ENCODE measurements around the gene APRT.

APRT gene, protein sequence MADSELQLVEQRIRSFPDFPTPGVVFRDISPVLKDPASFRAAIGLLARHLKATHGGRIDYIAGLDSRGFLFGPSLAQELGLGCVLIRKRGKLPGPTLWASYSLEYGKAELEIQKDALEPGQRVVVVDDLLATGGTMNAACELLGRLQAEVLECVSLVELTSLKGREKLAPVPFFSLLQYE

DNA sequence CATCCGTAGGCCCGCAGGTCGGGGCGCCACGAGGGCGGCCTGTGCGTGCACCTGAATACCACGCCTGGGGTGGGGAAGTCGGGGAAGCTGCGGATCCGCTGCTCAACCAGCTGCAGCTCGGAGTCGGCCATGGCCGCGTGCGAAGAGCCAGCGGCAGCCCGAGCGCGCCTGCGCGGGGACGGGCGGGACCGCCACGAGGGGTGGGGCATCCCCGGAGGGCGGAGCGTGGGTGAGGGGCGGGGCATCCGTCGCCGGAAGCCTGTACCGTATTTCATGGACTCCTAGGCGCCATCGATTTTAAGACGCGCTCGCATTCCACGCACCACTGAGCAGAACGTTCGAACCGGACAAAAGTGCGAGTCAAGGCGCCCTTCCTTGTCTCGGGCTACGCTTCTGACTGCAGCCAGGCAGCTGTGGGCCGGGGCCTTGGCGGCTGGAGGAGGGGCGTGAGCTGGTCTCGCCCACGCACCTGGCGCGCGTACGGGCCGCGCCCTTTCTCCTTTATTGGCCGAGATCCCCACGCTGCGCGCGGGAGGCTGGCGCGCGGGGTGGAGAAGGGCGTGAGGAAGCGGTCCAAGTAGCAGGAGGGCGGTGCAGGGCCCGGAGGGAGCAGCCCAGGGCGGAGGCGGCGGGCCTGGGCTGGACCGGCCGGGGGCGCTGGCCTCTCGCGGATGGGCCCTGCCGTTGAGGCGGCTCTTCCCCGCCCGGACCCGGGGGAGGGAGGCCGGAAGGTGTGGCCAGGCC, at the start of gene APRT:
APRT (minus strand) TSS at position 160 of the 744 bp plus-strand sequence; CDS start at position 131, 29 bp downstream.
- peak; percentile 57 for DNase-seq

DNA sequence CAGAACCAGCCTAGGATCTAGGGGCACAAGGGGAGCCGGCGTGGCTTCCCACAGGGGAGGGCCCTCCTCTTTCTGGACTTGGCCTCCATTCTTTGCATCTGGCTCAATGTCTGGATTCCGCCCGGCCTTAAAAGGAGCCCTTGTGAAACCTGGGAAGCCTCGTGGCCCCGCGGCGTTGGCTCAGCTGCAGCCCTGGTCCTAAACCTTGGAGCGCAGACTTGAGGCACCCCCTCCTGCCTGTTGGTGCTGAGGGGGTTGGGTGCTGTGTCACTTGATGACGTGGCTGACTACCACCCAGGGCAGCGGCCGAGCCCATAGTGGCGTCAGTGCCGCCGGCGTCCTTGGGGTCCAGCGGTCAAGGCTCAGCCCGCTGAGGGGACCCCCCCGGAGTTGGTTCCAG, 49.6 kb upstream of the APRT start:
- DNase-seq, result no peak

DNA sequence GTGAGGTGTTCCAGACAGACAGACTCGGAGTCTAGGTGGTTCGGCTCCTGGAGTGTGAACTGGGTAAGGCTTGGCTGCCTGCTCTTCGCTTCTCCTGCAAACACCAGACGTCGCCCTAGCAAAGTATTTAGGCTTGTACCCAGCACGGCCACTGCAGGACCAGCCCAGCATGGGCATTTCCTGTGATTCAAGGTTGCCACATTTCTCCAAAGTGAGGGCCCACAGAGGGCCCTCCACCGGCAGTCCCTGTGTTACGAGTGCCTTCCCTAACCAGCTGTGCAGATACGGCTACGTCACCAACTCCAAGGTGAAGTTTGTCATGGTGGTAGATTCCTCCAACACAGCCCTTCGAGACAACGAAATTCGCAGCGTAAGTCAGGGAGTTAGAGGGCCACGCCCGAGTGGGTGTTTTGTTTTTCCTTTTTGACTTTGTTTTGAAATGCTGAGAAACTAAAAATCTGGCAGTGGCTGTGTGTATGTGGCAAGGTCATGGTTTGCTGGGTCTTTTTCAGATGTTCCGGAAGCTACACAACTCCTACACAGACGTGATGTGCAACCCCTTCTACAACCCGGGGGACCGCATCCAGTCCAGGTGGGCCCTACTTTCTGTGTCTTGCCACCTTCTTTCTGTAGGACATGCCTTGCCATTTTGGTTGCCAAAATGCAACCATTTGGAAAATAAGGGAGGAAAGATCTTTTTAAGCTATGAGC, 47.8 kb upstream of the APRT start:
- DNase-seq, result no peak

DNA sequence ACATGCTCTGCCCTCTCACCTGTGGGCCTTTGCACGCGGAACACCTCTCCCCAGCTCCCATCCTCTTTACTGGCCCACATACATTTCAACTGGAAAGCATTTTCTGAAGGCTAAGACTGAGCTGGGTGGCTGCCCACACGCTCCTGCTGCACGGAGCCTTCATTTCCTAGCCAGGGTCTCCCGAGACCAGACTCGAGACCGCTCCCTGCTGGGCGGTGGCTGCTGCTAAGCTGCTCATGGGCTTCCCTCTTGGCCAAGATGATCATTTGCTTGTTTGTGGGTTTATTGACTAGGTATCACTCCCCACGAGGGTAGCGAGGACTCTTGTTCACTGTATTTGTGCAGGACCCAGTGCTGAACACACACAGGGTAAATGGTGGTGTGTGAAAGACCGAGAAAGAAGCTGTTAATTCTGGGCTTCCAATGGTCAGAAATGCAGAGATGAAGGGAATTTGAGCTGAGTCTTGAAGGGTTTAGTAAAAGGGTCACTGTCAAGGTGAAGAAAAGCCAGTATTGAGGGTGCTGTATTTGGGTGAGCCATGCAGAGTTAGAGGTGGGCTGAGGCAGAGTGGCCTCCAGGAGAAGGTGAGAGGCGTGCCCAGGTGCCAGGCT, 46.1 kb upstream of the APRT start:
- peak; percentile 24 for DNase-seq

DNA sequence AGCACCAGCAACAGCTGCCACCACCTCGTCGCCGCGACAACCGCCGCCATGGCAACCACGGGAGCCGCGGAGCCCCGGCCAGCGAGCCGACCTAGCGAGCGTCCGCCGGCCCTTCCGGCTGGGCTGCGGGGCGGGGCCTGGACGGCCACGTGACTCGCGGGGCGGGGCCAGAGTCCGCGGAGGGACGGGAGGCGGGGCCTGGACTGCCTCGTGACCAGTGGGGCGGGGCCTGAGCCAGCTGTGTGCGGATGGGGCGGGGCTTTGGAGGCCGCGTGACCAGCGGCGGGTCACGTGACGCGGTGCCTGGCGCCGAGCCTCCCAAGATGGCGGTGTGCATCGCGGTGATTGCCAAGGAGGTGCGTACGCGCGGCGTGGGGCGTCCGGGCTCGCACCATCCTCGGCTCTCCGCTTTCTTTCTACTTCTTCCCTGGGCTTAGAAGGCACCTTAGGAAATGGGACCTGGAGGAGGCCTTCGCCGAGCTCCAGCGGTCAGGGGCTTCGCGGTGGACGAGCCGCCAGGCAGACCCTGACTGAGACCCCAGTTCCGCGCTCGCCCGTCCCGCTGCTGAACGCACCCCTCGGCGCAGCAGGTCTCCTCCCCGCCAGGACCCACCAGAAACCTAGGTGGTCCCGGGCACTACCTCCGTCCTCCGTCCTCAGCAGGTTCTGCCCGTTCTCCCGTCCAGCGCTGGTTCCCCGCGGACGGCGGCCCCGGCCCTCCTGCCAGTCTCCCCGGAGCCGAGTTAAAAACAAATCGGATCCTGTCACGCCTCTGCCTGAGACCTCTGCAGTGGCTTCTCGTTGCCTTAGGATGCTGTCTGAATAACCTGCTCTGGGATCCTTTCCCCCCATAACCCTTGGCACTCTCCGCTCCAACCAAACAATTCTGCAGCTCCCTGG, 45.4 kb upstream of the APRT start, which contains the start of the genes GALNS and TRAPPC2L:
GALNS (minus strand) TSS at position 120 of the 900 bp plus-strand sequence; CDS start at position 50, 70 bp downstream.
TRAPPC2L (plus strand) TSS at position 300 of the 900 bp plus-strand sequence; CDS start at position 324, 24 bp downstream.
- peak; percentile 96 for DNase-seq

DNA sequence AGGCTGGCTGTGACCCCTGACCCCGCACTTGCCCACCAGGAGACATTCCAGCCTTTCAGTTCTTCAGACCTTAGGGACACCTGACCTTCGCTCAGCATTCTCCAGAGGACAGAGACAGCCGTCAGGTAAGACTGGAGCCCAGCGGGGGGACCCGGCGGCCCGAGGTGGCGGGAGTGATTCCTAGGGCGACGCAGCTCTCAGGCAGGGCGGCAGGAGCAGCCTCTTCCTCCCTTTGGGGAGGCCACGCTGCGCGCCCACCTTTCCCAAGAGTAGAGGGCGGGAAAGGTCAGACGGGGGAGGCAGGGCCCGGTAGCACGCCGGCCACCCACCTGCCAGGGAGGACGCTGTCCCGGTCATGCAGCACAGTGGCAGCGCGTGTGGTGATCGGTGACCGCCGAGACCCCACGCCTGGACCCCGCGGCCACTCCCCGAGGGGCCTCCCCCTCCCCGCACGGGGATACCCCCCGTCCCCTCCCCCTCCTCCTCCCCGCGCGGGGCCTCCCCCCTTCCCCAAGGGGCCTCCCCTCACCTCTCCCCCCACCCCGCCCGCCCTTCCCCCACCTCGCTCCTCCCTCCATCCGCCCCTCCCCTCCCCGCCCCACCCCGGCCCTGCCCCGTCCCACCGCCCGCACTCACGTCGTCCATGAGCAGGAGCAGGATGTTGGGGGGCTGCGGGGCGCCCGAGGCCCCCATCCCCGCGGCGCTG, 44.5 kb upstream of the APRT start:
- DNase-seq, result no peak

DNA sequence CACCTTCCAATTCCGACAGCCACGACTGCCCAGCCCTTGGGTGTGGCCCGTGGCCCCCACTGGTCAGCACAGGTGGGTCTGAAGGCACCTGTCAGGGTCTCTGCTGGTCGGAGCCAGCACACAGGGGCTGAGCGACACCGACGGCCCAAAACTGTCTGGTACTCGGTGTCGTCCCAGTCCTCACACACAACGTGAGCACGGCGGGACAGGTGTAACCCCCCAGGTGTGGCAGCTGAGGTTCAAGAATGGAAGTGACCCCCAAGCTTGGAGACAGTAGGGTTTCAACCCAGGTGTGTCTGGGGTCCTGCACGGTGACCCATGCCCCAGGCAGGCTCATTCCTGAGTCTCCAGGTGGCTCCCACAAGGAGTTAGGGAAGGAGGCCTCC, 44.0 kb upstream of the APRT start:
- DNase-seq, result no peak

DNA sequence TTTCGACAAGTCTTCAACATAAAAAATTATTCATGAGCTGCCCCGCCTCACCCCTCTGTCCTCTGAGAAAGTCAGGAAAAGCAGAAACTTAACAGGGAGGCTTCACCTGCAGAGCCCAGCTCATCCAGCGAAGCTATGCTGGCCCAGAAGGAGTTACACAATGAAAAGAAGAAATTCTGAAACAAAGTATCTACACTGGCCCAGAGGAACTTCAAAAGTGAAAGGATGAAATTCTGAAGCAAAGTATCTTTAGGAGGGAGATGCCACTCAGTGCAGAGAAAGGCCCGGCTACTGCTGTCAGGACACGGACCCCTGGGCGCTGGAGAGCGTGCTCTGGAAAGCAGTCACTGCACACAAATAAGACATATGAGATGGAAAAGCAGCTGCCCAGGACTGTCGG, 43.4 kb upstream of the APRT start:
- DNase-seq, result no peak

DNA sequence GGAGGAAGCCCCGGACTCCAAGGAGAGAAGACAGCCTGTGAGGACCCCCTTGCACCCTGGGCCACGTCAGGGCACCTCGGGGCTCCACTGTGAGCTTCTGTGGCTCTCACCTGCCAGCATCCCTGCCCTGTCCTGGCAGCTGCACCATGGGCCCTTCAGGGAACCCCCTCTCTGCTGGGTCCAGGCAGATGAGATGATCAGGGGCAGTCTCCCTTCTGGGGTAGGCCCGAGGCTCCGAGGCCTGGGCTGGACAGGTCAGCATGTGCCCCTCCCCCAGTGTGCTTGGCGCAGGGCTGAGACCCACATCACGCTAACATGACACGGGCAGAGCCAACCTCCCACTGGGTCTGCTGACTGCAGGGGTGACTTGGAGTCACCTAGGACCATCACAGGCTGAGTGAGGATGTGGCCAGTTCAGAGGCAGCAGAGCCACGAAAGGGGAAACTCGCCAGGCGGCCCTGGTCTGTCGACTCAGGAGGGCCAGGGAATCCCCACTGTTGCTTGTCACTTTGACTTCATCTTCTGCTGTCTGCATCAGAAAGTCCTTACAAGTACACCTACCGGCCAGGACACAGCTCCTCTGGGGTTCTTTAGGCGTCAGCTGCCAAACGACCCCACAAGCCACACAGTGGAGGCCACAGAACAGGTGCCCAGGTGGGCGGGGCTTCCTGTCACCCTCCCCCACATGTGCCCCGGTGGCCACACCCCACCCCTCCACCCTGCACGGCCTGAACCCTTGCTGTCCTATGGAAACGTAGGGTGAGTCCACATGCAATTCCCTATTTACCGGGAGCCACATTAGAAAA, 42.8 kb upstream of the APRT start:
- no peak for DNase-seq

DNA sequence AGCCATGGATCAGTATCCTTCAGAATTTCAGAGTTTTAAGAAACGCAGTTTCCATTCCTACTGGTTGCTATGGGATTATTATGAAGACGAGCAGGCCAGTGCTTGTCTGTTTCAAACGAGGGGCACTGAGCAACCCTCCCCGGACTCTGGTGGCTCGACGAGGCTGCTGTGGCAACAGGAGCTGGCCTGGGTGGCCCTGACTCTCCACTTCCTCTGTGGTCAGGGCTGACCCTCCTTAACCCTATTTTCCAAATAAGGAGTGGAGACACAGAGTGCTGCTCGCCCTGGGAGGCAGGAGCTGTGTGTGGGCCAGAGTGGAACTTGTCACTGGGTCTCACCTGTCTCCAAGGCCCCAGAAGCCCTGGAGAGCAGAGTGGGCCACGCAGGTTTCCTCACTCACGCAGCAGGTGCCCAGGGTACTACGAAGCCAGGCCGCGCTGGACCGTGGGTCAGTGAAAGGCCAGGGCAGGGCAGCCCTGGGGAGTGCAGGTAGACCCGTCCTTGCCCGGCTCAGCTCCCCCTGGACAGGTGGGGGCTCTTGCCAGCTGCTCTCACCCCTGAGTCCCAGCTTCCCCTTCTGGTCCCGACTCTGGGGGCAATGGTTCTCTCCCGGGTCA, 41.7 kb upstream of the APRT start:
- DNase-seq, result no peak

DNA sequence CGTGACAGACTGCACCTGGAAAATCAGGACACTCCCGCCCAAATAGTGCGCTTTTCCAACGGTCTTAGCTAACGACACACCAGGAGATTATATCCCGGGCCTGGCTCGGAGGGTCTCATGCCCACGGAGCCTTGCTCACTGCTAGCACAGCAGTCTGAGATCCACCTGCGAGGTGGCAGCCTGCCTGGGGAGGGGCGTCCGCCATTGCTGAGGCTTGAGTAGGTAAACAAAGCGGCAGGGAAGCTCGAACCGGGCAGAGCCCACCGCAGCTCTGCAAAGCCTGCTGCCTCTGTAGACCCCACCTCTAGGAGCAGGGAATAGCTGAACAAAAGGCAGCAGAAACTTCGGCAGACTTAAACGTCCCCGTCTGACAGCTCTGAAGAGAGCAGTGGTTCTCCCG, 39.9 kb upstream of the APRT start:
- DNase-seq, result no peak

DNA sequence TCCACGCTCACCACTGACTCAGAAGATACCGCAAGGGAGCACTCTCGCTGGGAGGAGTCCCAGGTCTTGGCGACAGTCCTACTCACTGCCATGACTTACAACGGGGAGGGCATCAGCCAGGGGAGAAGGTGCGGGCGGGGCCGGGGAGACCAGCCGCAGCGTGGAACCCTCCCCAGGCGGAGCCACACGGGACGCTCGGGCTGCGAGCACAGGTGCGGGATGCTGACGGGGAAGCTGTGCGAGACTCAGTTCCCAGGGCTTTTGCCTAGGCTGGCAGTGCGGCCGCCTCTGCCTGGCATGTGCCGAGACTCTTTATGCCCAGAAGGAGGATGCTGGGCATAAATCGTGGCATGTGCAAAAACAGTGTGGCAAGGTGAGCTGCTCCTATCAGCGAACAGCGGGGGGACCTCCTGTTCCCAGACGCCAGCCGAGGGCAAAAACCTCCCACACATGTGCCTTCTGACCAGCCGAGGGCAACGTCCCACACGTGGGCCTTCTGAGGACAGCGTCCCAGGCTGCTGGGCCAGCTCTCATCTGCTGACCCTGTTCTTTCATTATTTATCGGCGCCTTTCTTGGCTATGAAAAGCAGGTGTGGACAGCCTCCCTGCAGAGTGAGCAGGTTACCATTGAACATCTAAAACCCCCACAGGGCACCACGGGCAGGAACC, 38.9 kb upstream of the APRT start:
- no peak for DNase-seq

DNA sequence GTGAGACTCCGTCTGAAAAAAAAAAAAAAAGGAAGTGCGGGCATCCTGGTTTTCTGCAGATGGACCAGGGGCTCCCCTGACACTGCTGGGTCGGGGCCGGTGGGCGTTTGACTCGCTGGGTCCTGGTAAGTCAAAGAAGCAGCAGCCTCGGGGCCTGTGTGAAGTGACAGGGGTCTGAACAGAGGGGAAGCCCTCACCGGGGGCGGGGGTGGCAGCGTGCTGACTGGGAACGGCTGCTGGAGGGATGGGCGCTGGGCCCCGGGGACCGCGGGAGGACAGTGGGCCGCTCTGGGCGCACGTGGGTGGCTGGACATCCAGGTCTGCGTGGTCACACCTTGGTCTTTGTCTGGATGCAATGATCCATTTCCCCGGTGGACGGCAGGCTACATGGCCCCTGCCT, 36.8 kb upstream of the APRT start:
- no peak for DNase-seq

DNA sequence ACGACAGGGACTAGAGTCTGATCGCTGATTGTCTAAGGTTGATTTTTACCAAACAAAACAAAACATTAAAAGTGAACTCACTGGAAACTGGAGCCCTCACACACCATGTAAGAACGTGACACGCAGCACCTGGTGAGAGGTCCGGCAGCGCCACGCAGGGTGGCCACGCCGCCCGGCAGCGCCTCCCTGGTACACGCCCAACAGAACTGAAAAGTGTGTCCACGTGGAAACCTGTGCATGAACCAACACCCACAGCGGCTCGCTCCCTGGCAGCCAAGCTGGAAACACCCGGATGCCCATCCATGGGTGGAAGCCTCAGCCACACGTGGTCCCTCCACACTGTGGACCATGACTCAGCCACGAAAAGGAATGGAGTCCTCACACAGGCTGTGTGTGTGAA, 35.9 kb upstream of the APRT start:
- no peak for DNase-seq

DNA sequence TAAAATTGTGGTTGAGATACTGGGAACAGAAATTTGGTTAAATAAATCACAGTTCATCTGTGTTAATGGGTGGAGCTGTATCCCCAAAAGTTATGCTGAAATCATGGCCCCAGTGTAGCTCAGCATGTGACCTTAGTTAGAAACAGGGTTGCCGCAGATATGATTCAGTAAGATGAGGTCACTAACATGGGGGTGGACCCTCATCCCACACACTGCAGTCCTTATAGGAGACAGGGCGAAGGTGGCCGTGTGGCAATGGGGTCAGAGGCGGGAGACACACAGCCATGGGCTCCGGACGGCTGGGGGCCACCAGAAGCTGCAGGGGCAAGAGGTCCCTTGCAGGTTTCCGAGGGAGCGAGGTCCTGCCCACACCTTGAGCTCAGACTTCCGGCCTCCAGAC, 34.4 kb upstream of the APRT start:
- DNase-seq, result no peak

DNA sequence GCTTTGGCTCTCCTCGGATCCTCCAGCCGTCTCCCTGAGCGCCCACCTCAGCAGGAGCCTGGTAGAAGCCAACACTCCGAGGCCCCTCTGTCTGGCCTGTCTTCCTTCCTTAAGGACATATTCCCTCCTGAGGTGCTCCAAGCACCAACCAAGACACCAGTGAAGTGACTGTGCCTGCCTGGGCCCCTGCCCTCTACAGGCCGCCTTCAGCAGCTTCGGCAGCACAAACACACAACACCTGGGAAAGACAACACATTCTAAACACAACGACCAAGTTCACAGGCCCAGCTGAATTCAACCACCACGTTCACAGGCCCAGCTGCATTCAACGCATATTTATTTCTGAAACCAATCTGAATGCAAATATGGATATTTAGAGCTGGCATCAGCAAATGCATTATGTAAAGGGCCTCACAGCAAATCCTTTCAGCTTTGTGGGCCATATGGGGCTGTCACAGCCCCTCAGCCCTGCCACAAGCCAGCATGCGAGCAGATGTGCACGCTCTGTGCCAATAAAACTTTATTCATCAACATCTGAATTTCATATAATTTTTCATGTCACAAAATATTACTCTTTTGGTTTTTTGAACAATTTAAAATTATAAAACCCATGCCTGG, 32.8 kb upstream of the APRT start:
- no peak for DNase-seq

DNA sequence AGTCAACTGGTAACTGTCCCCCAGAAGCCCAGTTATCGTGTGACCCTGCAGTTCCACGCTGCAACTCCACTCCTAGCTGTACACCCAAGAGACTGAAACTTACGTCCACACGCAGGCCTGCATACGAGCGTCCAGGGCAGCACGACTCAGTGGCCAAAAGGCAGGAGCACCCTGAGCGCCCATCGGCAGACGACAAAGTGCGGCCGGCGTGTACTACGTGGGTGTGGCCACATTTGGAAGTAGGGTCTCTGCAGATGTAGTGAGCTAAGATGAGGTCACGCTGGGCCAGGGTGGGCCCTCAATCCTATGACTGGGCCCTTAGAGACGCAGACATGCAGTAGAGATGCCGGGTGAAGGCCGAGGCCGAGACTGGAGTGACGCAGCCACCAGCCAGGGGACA, 31.5 kb upstream of the APRT start:
- no peak for DNase-seq

DNA sequence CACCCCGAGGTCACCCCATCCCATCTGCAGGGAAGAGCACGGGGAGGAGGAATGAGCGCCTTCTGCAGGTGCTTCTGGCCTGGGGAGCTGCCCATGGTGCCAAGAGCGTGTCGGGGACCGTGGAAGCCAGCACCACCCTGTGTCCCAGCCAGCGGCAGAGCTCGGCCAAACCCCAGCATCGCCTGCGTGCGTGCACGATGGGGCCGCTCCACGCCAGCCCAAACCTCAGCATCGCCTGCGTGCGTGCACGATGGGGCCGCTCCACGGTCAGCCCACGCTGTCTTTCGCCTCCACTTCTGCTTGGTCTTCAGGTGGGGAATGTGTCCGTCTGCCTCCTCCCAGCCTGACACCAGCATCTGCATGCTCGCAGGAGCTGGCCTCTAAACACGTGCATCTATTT, 31.1 kb upstream of the APRT start:
- no peak for DNase-seq

DNA sequence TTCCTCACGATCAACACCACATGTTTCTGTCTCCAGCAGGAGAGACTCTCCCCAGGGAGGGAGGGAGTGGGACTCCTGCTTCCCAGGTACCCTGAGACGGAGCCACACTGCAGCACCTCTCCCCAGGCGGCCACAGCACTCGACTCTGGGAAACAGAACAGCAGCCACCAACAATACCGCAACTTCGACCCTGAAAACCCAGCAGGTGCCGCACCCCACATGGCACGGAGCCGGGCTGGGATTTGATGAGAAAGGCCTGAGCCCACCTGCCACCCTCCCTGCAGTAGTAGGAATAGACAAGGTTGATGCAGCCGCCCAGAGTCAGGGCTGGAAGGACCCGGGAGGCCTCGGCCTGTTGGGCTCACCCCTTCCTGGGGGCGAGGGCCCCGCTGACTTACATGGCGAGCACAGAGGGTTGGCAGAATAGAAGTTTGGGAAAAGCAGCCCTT, 30.6 kb upstream of the APRT start:
- no peak for DNase-seq

Measured in NCI-H2107 (cell line).